Measurements from ENCODE around the gene CFAP61.
A peak's percentile ranks its signal among the peaks of the same experiment; 100 is the strongest.

CFAP61 gene

GRCh38 chr20:20076297-20077065 lies 24.1 kb downstream of the CFAP61 start:
- Histone ChIP-seq H3K79me2 (ENCODE audit: low read length) (no peaks in the 10 kb centered on the region), H3K9me3 (ENCODE audit: insufficient read depth, low read length) (no peaks in the 10 kb centered on the region), H3K9ac (ENCODE audit: low read length) (no peak overlapping the region), H3K36me3 (replicated peaks; ENCODE audit: low read depth, low read length) (no peaks in the 10 kb centered on the region), H4K20me1 (ENCODE audit: insufficient read depth, low read length) (no peaks in the 10 kb centered on the region), H3K27ac (ENCODE audit: low read length) (no peak overlapping the region), H3K4me2 (ENCODE audit: low read length) (no peak overlapping the region), H2AFZ (ENCODE audit: low read depth, low read length) (no peak overlapping the region), H3K4me1 (ENCODE audit: low read length) (no peaks in the 10 kb centered on the region), H3K27me3 (ENCODE audit: low read depth, low read length) (peaks cover 63% of the 10 kb centered on the region), H3K4me3 (ENCODE audit: low read length) (no peak overlapping the region)
- TF ChIP-seq EZH2phosphoT487 (IDR thresholded peaks at IDR 0.05; ENCODE audit: low read depth) (no peak), CTCF (IDR thresholded peaks at IDR 0.05; ENCODE audit: low read depth, low read length) (no peak)

GRCh38 chr20:20078041-20078440 lies 25.7 kb downstream of the CFAP61 start:
- Histone ChIP-seq H3K4me3 (ENCODE audit: low read length) (no peak overlapping the region), H3K4me2 (ENCODE audit: low read length) (no peak overlapping the region), H3K4me1 (ENCODE audit: low read length) (no peaks in the 10 kb centered on the region), H3K27me3 (ENCODE audit: low read depth, low read length) (peaks cover 77% of the 10 kb centered on the region), H4K20me1 (ENCODE audit: insufficient read depth, low read length) (no peaks in the 10 kb centered on the region), H3K36me3 (replicated peaks; ENCODE audit: low read depth, low read length) (no peaks in the 10 kb centered on the region), H2AFZ (ENCODE audit: low read depth, low read length) (no peak overlapping the region), H3K9me3 (ENCODE audit: insufficient read depth, low read length) (no peaks in the 10 kb centered on the region), H3K27ac (ENCODE audit: low read length) (no peak overlapping the region), H3K9ac (ENCODE audit: low read length) (no peak overlapping the region), H3K79me2 (ENCODE audit: low read length) (no peaks in the 10 kb centered on the region)
- TF ChIP-seq CTCF (IDR thresholded peaks at IDR 0.05; ENCODE audit: low read depth, low read length) (no peak), EZH2phosphoT487 (IDR thresholded peaks at IDR 0.05; ENCODE audit: low read depth) (no peak)

GRCh38 chr20:20079102-20079784 lies 26.9 kb downstream of the CFAP61 start:
- no peak for TF ChIP-seq CTCF (IDR thresholded peaks at IDR 0.05; ENCODE audit: low read depth, low read length)
- TF ChIP-seq EZH2phosphoT487 (IDR thresholded peaks at IDR 0.05; ENCODE audit: low read depth): no peak
- H2AFZ ChIP-seq (ENCODE audit: low read depth, low read length): no peak overlapping the region

GRCh38 chr20:20083807-20084206 lies 31.5 kb downstream of the CFAP61 start:
- no peaks in the 10 kb centered on the region for H3K9me3 ChIP-seq (ENCODE audit: insufficient read depth, low read length)
- H3K36me3 ChIP-seq (replicated peaks; ENCODE audit: low read depth, low read length): no peaks in the 10 kb centered on the region
- TF ChIP-seq CTCF (IDR thresholded peaks at IDR 0.05; ENCODE audit: low read depth, low read length) (peak; percentile 87), EZH2phosphoT487 (IDR thresholded peaks at IDR 0.05; ENCODE audit: low read depth) (no peak)
- H4K20me1 ChIP-seq (ENCODE audit: insufficient read depth, low read length): no peaks in the 10 kb centered on the region
- peaks cover 39% of the 10 kb centered on the region for H3K27me3 ChIP-seq (ENCODE audit: low read depth, low read length)
- H3K27ac ChIP-seq (ENCODE audit: low read length): no peak overlapping the region
- peak overlapping the region; percentile 10; the same call in 1 of the 2 replicates for H3K9ac ChIP-seq (ENCODE audit: low read length)
- H3K4me1 ChIP-seq (ENCODE audit: low read length): peaks cover 5% of the 10 kb centered on the region
- no peaks in the 10 kb centered on the region for H3K79me2 ChIP-seq (ENCODE audit: low read length)
- H3K4me3 ChIP-seq (ENCODE audit: low read length): peak overlapping the region; percentile 67
- peak overlapping the region; percentile 81 for H2AFZ ChIP-seq (ENCODE audit: low read depth, low read length)
- H3K4me2 ChIP-seq (ENCODE audit: low read length): peak overlapping the region; percentile 74

More at GRCh38 chr20:20079102-20079784, 26.9 kb downstream of the CFAP61 start:
- Histone ChIP-seq H3K27ac (ENCODE audit: low read length) (no peak overlapping the region), H3K4me3 (ENCODE audit: low read length) (no peak overlapping the region), H3K4me2 (ENCODE audit: low read length) (no peak overlapping the region), H3K79me2 (ENCODE audit: low read length) (no peaks in the 10 kb centered on the region), H4K20me1 (ENCODE audit: insufficient read depth, low read length) (no peaks in the 10 kb centered on the region), H3K9me3 (ENCODE audit: insufficient read depth, low read length) (no peaks in the 10 kb centered on the region), H3K9ac (ENCODE audit: low read length) (no peak overlapping the region), H3K4me1 (ENCODE audit: low read length) (peaks cover 3% of the 10 kb centered on the region), H3K27me3 (ENCODE audit: low read depth, low read length) (peaks cover 65% of the 10 kb centered on the region), H3K36me3 (replicated peaks; ENCODE audit: low read depth, low read length) (no peaks in the 10 kb centered on the region)

Data from OCI-LY3 (cell line).